K562 (cell line): ENCODE results near the gene POLR1H. TPM values are rescaled to one million over a fixed set of nuclear protein-coding genes. Genes with fewer than 3 reads are reported as not detected.

Source experiments
- ATF7 ChIP-seq: fragments of 450-650 bp; IDR thresholded peaks from 2 replicates; pipeline ENCODE4 v1.7.1; 2014; ENCODE audit warnings: mild to moderate bottlenecking, moderate library complexity
- FIP1L1 ChIP-seq: fragments of 200-400 bp; formaldehyde crosslinking; IDR thresholded peaks from 2 replicates; pipeline ENCODE4 v1.6.1; 2018; ENCODE audit warnings: mild to moderate bottlenecking, low read depth, low read length; ENCODE audit not compliant: poor library complexity, severe bottlenecking
- KLF13 ChIP-seq: fragments of 450-650 bp; IDR thresholded peaks from 2 replicates; pipeline ENCODE4 v1.6.1; 2016; ENCODE audit warnings: missing genetic modification characterization, low read depth, mild to moderate bottlenecking, missing compliant biosample characterization, moderate library complexity, borderline replicate concordance
- MAZ ChIP-seq, 2 experiments: fragments of 450-650 bp in 1 of 2; sonication (generic) in 1 of 2; formaldehyde crosslinking; IDR thresholded peaks in 1 of 2; conservative IDR thresholded peaks in 1 of 2; 2 replicates each; pipeline versions ENCODE4 v1.4.0 to v1.5.0; 2020; ENCODE audit warnings: mild to moderate bottlenecking in 1 of 2, missing genetic modification reagents in 1 of 2
- MEF2D ChIP-seq: conservative IDR thresholded peaks from 2 replicates; pipeline ENCODE4 v1.6.1; 2016; ENCODE audit warnings: low read depth, missing genetic modification characterization, missing compliant biosample characterization
- NCOA4 ChIP-seq: fragments of 450-650 bp; IDR thresholded peaks from 2 replicates; pipeline ENCODE4 v1.6.1; 2018; ENCODE audit warnings: mild to moderate bottlenecking; ENCODE audit not compliant: partially characterized antibody
- NFIX ChIP-seq: fragments of 250-450 bp; sonication (Bioruptor Pico); IDR thresholded peaks from 2 replicates; pipeline ENCODE4 v1.4.0; 2020; ENCODE audit warnings: low read depth, mild to moderate bottlenecking, moderate library complexity
- PURB ChIP-seq: sonication (generic); formaldehyde crosslinking; IDR thresholded peaks from 2 replicates; pipeline ENCODE4 v1.9.0; 2021; ENCODE audit warnings: low read depth, mild to moderate bottlenecking, missing genetic modification reagents
- SMAD3 ChIP-seq: fragments of 450-650 bp; formaldehyde crosslinking; conservative IDR thresholded peaks from 2 replicates; pipeline ENCODE4 v1.4.0; 2020; ENCODE audit warnings: mild to moderate bottlenecking
- ZBTB8A ChIP-seq: fragments of 450-650 bp; IDR thresholded peaks from 2 replicates; pipeline ENCODE4 v1.6.1; 2018; ENCODE audit warnings: mild to moderate bottlenecking, moderate library complexity; ENCODE audit not compliant: partially characterized antibody
- ZFP1 ChIP-seq: fragments of 450-650 bp; formaldehyde crosslinking; IDR thresholded peaks from 2 replicates; pipeline ENCODE4 v1.4.0; 2020; ENCODE audit warnings: mild to moderate bottlenecking, mixed read lengths
- ZFP30 ChIP-seq: fragments of 250-450 bp; sonication (Bioruptor Pico); IDR thresholded peaks from 2 replicates; pipeline ENCODE4 v1.8.0; 2022; ENCODE audit warnings: moderate library complexity, mild to moderate bottlenecking, inconsistent platforms, borderline replicate concordance
- ZNF583 ChIP-seq: fragments of 250-450 bp; sonication (Bioruptor Pico); IDR thresholded peaks from 2 replicates; pipeline ENCODE4 v1.4.0; 2020
- ZNF830 ChIP-seq: fragments of 250-450 bp; sonication (Bioruptor Pico); IDR thresholded peaks from 2 replicates; pipeline ENCODE4 v1.5.0; 2021; ENCODE audit warnings: mild to moderate bottlenecking
- polyA plus RNA-seq, 8 experiments: library from polyadenylated mRNA; depleted of rRNA in 4 of 8; stranded (reverse) in 5 of 8; unstranded in 3 of 8; fragments of >200 nt; fragmentation: Nextera tagmentation in 2 of 8; fragmentation: Illumina TruSeq in 1 of 8; extraction: Ambion mirVana in 2 of 8; extraction: Trizol in 1 of 8; gene quantifications; 2 replicates each; pipeline versions ENCODE4 v1.2.1 to v1.2.3, GENCODE V29; 2011 to 2014; ENCODE audit warnings: inconsistent platforms in 1 of 8, missing spikeins in 1 of 8
- total RNA-seq, 7 experiments: library from RNA; depleted of rRNA in 6 of 7; stranded (reverse); fragments of >200 nt in 6 of 7; fragmentation: Illumina TruSeq in 2 of 7; extraction: Trizol in 2 of 7; gene quantifications; 2 replicates each; pipeline versions ENCODE4 v1.2.1 to v1.2.3, GENCODE V29; 2011 to 2021; ENCODE audit warnings: low replicate concordance in 1 of 7
- TF ChIP-seq, protein P1 (sequence below): fragments of 200-800 bp; sonication (Bioruptor generic); IDR thresholded peaks from 2 replicates; pipeline ENCODE4 v1.6.1; 2017; ENCODE audit warnings: missing genetic modification characterization, missing compliant biosample characterization
- TF ChIP-seq, protein P2 (sequence below): fragments of 450-650 bp; IDR thresholded peaks from 2 replicates; pipeline ENCODE4 v1.6.1; 2018; ENCODE audit warnings: mild to moderate bottlenecking, low read depth; ENCODE audit not compliant: partially characterized antibody
- TF ChIP-seq, protein P3 (sequence below): fragments of 150-350 bp; IDR thresholded peaks from 2 replicates; pipeline ENCODE4 v1.6.1; 2014; ENCODE audit warnings: low read depth, mild to moderate bottlenecking, low read length, borderline replicate concordance
- TF ChIP-seq, protein P4 (sequence below): fragments of 250-450 bp; sonication (Bioruptor Pico); IDR thresholded peaks from 2 replicates; pipeline ENCODE4 v1.8.0; 2022; ENCODE audit warnings: inconsistent platforms, mild to moderate bottlenecking, moderate library complexity, borderline replicate concordance

The POLR1H gene
- total and polyA plus RNA-seq, 9 of the 15 experiments (the other 6 are each of a cell fraction or from before 2014, with no cell fraction given): 92.2 to 333 (median 143) TPM

DNA sequence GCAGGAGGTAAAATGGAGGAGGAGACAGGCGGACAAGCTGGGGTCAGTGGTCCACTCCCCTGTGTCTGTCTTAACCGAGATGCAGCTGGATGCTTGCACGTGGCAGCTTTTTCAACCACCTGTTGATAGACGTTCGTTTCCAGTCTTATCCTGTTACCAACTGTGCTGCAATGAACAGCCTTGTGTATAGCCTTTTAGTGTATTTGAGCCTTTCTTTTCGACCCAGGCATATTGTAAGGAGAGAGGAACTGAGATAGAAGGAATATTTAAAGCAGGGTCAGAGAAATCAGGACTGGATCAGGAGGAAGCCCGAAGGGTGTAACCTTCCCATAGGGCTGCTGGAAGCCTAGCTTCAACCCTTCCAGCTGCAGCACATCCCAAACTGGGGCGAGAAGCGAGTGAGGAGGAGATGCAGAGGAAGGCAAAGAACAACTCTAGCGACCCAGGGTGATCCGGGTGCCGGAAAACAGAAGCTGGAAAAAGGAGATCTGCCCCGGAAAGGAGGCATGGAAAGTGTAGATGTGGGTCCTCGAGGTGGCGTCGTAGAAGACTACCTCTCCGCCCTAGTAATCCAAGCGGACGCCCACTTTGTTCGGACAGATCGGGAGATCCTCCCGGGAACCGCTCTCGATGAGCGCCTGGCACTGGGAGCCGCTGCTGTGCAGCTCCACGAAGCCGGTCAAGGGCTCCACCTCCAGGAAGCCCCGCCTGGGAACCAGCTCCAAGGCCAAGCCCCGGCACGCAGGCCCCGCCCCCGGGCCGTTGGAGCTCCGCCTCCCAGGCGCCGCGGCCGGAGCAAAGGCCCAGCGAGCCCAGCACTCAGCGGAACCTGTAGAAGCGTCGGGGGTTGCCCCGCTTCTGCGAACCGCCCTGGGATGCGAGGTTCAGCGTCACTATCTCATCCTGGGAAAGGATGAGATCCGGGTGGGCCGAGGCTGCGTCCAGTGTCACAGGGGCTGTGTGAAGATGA lies 40.7 kb downstream of the POLR1H start (continued):
- TF ChIP-seq, protein P1, sequence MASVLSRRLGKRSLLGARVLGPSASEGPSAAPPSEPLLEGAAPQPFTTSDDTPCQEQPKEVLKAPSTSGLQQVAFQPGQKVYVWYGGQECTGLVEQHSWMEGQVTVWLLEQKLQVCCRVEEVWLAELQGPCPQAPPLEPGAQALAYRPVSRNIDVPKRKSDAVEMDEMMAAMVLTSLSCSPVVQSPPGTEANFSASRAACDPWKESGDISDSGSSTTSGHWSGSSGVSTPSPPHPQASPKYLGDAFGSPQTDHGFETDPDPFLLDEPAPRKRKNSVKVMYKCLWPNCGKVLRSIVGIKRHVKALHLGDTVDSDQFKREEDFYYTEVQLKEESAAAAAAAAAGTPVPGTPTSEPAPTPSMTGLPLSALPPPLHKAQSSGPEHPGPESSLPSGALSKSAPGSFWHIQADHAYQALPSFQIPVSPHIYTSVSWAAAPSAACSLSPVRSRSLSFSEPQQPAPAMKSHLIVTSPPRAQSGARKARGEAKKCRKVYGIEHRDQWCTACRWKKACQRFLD: 0 out of 2 replicates have a peak, but pooled peaks have one; percentile 17
- TF ChIP-seq ATF7 (peak; percentile 39; the same call in 1 of the 2 replicates), ZBTB8A (no peak), ZNF830 (CRISPR knock-in tag) (no peak), ZFP1 (CRISPR knock-in tag) (no peak), FIP1L1 (no peak), ZFP30 (no peak), ZNF583 (no peak), NFIX (CRISPR knock-in tag) (no peak), KLF13 (tag) (no peak), PURB (CRISPR knock-in tag) (no peak), MEF2D (tag) (no peak), SMAD3 (CRISPR knock-in tag) (no peak), NCOA4 (no peak), MAZ (CRISPR knock-in tag; conservative IDR thresholded peaks at IDR 0.05 in 1 of 2, IDR thresholded peaks at IDR 0.05 in 1 of 2) (peak; percentile 42 to 77; a peak in 3 of 4 replicates)
- TF ChIP-seq, protein P2, sequence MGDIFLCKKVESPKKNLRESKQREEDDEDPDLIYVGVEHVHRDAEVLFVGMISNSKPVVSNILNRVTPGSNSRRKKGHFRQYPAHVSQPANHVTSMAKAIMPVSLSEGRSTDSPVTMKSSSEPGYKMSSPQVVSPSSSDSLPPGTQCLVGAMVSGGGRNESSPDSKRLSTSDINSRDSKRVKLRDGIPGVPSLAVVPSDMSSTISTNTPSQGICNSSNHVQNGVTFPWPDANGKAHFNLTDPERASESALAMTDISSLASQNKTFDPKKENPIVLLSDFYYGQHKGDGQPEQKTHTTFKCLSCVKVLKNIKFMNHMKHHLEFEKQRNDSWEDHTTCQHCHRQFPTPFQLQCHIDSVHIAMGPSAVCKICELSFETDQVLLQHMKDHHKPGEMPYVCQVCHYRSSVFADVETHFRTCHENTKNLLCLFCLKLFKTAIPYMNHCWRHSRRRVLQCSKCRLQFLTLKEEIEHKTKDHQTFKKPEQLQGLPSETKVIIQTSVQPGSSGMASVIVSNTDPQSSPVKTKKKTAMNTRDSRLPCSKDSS: no peak
- TF ChIP-seq, protein P3, sequence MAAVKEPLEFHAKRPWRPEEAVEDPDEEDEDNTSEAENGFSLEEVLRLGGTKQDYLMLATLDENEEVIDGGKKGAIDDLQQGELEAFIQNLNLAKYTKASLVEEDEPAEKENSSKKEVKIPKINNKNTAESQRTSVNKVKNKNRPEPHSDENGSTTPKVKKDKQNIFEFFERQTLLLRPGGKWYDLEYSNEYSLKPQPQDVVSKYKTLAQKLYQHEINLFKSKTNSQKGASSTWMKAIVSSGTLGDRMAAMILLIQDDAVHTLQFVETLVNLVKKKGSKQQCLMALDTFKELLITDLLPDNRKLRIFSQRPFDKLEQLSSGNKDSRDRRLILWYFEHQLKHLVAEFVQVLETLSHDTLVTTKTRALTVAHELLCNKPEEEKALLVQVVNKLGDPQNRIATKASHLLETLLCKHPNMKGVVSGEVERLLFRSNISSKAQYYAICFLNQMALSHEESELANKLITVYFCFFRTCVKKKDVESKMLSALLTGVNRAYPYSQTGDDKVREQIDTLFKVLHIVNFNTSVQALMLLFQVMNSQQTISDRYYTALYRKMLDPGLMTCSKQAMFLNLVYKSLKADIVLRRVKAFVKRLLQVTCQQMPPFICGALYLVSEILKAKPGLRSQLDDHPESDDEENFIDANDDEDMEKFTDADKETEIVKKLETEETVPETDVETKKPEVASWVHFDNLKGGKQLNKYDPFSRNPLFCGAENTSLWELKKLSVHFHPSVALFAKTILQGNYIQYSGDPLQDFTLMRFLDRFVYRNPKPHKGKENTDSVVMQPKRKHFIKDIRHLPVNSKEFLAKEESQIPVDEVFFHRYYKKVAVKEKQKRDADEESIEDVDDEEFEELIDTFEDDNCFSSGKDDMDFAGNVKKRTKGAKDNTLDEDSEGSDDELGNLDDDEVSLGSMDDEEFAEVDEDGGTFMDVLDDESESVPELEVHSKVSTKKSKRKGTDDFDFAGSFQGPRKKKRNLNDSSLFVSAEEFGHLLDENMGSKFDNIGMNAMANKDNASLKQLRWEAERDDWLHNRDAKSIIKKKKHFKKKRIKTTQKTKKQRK: no peak
- TF ChIP-seq, protein P4, sequence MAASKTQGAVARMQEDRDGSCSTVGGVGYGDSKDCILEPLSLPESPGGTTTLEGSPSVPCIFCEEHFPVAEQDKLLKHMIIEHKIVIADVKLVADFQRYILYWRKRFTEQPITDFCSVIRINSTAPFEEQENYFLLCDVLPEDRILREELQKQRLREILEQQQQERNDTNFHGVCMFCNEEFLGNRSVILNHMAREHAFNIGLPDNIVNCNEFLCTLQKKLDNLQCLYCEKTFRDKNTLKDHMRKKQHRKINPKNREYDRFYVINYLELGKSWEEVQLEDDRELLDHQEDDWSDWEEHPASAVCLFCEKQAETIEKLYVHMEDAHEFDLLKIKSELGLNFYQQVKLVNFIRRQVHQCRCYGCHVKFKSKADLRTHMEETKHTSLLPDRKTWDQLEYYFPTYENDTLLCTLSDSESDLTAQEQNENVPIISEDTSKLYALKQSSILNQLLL (CRISPR knock-in tag): no peak
